GM04504 (cell line): Measurements from ENCODE around the gene ZXDC.

Source experiments
- DNase-seq: peaks from one replicate; pipeline ENCODE4 v3.0.0-alpha.2; 2012; ENCODE audit warnings: low read depth

ZXDC gene

DNA sequence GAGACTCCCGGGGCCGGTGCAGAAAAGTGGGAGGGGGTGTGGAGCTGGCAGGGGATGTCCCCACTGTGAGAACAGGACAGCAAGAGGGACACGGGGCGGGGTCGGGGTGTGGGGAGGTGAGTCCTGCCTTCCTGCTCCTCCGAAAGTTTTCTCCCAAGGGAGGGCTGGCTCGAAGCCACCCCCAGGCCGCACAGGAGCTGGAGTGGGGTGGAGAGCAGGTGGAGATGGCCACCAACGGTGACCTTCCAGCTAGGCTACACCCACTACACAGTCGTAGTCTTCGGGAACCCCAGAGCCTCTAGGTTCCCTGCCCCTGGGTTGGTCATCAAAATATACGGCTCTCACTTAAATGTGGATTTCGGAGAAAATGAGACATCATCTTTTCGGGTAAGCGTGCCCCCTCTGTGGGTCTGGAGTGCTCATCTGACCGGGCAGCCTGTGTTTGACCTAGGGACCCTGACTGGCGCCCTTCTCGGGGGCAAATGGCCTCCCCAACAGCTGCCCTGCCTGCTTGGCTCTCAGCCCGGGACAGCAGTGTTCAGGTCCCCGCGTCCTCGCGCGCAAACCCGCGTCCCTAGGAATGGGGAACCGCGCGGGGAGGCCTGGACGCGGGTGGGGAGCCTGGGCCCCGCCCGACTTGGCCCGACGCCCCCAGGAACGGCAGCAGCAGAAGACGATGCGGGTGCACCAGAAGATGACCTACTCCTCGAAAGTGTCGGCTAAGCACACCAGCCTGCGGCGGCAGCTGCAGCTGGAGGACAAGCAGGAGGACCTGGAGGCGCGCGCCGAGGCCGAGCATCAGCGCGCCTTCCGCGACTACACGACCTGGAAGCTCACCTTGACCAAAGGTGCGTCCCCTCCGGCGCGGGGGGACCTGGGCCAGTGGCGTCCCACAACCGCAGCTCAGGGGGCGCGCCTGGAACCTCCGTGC lies 59.8 kb downstream of the ZXDC start:
- no peak for DNase-seq

GRCh38 chr3:126414961-126415660 lies 60.6 kb downstream of the ZXDC start:
- no peak for DNase-seq

DNA sequence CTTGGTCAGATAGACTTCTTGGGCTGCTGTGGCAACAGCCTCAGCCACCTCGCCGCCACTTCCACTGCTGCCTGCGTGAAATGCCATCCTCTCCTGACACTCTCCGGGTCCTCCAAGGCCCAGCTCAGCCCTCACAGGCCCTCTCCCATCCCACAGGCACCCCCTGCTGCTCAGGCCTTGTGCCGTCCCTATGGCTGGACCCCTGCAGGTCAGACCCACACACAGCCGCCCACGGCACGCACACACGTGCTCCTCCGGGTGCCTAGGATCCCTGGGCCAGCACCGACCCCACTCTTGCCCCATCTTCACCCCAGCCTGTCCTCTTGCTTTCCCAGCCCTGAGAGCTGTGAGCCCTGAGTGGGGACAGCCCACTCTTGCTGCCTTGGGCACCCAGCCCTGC lies 61.3 kb downstream of the ZXDC start:
- DNase-seq: no peak

GRCh38 chr3:126413693-126414080 lies 62.0 kb downstream of the ZXDC start:
- DNase-seq: no peak

DNA sequence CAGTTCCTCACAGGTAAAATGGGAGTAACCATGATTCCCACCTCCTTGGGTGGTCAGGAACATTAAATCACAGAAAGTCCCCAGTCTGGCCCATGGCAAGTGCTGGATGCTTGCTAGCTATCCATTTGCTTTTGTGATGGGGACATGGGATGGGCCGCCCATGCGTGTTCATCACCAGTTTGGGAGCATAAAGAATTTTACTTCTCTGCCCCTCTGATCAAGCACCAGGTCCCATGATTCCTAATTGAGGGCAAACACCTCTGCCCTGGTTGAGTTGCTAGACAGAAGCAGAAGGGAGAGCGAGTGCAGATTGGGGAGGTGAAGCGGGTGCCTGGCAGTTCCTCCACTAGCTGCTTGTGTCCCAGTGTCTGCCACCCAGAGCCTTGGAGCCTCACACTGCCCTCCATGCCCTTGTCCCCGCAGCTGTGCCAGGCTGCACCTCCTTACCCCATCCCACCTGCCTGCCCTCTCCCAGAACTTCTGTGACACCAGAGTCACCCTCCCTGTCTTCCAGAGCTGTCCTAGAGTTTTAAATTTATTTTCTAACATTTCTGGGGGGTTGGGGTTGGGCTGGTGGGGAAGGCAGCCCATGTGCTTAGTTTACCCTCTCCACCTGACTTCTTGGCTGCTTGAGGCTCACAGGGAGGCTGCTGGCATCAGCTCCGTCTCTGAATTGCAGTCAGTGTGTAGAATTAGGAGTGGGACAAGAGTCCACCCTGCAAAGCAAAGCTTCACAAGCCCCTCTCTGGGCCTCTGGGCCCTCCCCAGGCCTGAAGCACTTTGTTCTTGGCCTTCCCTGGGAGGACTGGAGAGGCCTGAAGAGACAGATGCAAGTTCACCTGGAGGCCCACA lies 62.6 kb downstream of the ZXDC start:
- no peak for DNase-seq

- DNase-seq: no peak
These were observed 67.6 kb downstream of the ZXDC start for GRCh38 chr3:126408099-126408498.

DNA sequence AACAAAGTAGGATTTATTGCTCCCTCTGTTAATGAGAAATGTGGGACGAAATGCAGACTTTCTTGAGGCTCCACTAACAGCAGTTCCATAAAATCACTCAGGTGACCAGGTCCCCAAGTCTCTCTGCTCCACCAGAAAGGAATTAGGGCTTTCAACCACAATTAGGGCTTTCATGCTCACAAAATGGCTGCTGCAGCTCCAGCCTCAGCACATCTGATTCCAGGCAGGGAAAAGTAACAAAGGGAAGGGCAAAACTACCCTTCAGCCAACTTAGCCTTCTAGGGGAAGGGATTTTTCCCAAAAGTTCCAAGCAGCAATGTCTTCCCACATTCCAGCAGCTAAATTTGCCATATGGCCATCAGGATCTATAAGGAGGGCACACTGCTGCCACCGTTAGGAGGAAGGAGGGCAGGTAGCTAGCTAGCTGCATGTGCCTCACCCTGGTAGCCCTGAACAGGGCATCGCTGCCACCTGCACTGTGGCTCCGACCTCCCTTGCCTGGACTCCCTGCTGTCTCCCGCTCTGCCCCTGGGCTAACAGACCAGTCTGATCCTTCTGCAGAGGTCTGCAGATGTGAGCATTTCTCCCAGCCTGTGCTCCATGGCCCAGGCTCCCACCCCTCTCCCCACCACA lies 68.2 kb downstream of the ZXDC start:
- no peak for DNase-seq

- DNase-seq: no peak
These were observed 69.0 kb downstream of the ZXDC start for GRCh38 chr3:126406389-126407296.

DNA sequence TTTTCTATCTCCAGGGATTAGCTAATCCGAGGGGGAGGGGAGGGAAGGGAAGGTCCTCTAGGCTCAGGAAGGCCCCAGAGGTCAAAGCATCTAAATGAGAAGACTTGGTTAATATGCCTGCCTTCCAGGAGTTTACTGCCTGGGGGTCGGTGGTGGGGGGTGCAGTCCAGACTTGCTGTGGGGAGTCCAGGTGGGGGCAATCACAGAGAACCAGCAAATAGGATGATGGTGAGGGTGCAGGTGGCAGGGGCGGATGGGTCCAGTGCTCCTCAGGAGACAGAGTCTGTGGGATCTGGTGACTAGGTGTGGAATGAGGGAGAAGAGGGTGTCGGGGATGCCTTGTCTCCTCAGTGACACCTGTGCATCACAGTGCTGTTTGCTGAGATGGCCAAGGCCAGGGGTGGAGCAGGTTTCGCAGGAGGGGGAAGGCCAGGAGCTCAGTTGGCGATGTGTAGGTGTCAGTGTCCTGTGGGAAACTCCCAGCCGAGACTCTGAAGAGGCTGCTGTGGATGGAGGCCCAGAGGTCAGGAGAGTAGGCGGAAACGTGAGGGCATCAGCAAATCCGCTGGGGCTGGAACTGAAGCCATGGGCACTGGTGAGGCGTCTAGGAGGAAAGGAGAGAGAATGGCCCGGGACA lies 72.9 kb downstream of the ZXDC start:
- DNase-seq: no peak

DNA sequence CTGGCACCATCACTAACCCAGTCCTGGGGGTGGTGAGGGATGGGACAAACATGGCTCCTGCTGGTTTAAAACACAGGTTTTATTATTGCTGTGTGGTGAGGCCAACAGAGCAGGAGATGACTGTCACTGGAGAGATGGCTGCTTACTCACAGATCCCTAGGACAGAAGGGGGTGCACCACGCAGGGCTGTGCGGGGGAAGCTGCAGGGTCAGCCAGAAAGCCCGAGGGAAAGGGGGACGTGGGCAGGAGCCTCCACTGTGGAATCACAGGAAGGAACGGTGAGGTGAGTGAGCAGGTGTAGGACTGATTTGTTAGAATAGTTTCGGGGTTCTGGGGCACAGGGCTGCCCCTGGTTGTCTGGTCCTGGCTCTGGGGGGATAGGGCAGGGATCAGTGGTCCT lies 73.5 kb downstream of the ZXDC start:
- no peak for DNase-seq

GRCh38 chr3:126401611-126402160 lies 74.0 kb downstream of the ZXDC start:
- no peak for DNase-seq

- DNase-seq: no peak
These were observed 75.9 kb downstream of the ZXDC start for GRCh38 chr3:126399756-126400155.

DNA sequence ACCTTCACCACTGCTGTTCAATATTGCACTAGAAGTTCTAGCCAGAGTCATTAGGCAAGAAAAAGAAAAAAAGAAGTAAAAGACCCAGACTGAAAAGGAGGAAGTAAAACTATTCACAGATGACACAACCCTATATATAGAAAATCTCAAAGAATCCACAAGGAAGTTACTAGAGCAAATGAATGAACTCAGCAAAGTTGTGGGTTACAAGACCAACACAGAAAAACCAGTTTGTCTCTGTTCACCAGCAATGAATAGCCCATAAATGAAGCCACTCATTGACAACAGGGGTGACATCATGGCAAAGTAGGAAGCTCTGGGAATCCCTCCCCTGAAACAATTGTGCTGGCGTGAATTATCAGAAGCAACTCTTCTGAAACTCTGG lies 76.3 kb downstream of the ZXDC start:
- DNase-seq: no peak

DNA sequence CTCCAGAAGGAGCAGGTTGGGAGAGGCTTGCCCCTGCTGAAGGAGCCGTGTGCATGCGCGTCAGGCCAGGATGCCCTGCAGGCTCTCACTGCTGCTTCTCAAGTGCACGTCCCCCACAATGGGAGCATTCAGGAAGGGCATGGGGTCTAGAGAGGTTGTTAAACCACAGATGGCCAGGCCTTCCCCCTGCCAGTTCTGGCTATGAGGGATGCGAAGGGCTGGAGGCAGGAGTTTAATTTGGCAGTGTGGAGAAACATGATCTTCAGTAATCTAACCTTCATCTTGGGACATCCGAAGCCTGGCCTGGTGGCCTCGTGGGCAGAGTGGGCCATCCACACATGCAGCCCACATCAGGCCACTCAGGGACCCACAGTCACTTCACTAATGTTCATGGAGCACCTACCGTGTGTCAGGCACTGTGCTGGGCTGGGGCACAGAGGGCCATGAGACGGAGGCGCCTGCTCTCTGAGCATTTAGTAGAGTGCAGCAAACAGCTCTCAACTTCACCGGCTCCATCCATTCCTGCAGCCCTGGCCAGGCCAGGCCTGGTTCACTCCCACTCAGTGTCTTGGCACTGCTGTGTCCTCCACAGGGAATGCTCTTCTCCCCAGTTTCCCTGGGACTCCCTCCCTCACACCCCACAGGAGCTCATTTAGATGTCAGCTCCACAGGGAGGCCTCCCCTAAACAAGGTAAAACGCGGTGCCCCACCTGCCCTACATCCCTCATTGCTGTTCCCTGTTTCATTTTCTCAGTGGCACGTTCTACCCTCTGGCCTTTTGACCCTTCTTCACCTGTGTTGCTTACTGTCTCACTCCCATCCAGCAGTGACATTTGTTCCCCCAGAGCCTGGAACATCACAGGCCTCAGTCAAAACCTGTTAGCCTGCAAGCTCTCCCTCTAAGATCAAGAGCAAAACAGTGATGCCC lies 77.0 kb downstream of the ZXDC start:
- DNase-seq: no peak

DNA sequence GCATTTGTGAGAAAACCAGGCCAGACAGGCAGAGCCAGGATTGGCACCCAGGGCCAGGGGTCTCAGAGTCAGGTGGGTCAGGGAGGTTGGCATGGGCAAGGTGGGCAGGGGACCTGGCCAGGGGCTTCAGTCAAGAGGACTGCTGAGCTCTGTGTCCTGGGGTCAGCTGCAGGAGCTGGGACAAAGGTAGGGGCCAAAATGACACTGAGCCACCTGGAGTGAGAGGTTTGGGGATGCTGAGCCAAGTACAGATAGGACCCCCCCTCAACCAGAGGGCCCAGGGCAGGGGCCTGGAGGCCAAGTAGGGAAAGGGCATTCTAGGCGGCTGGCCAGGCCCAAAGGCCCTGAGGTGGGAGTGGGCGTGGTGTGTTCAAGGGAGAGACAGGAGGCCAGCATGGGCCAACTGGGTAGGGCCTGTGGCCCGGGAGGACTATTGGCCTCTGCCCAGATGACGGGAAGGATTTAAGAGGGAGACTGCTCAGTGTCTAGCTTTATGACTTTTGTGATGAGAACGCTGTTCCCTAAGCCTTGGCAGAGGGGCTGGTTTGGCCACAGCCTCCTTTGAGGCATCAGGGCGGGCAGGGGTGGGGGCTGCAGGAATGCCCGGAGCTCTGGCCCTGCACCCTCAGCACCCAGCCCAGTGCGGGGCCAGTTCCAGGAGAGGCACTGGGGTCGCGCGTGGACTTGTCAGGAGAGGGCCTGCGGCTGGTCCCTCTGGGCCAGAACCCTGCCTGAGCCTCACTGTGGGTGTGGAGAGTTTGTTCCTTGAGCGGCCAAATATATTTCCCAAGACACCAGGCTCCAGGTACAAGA lies 77.9 kb downstream of the ZXDC start:
- no peak for DNase-seq

DNA sequence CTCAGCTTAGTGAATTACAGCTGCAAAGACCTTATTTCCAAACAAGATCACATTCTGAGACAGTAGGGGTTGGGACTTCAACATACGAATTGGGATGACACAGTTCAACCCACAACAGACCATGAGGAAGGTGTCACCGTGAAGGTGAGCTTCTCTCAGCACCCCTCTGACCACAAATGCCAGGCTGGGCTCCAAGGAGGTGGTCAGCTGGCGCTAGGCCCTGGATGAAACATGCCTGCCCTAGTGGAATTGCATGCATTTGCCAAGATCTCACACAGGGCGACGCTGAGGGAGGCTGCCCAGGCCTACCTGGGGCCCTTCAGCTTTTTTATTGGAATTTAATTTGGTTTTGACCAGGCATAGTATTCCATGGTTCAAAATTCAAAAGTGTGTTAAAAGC lies 79.2 kb downstream of the ZXDC start:
- DNase-seq: no peak

DNA sequence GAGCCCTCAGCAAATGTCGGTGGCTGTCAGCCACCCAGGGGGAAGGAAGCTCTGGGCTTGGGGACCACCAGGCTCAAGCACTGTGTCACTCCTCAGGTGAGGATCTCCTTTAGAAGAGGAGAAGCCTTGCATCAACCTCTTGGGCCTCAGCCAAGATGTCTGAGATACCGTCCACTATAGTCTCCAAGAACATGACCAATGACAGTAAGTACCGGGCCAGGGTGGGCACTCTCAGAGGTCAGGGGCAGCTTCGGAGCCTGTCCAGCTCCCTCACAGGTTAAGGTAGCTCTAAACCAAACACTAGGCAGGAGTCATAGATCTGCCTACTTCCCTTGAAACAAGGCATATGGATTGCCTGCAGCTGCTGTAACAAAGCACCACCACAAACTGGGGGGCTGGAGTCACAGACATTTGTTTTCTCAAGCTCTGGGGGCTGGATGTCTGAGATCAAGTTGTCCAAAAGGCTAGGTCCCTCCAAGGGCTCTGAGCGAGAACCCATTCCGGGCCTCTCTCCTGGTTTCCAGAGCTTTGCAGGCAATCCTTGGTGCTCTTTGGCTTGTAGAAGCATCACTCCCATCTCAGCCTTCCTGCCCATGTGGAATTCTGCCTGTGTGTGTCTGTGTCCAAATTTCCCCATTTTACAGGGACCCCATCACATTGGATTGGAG lies 79.7 kb downstream of the ZXDC start:
- DNase-seq: no peak

- DNase-seq: no peak
These were observed 80.7 kb downstream of the ZXDC start for GRCh38 chr3:126394977-126395321.
